ENCODE results near the gene FBLN1.

Gene FBLN1

GRCh38 chr22:45516163-45516562 lies 13.5 kb downstream of the FBLN1 start:
- no peak overlapping the region for H3K27ac ChIP-seq
- TF ChIP-seq CTCF (conservative IDR thresholded peaks at IDR 0.05): no peak

GRCh38 chr22:45516923-45517675 lies 14.4 kb downstream of the FBLN1 start:
- TF ChIP-seq CTCF (conservative IDR thresholded peaks at IDR 0.05): no peak
- no peak overlapping the region for H3K27ac ChIP-seq

- TF ChIP-seq CTCF (conservative IDR thresholded peaks at IDR 0.05): no peak
- no peak overlapping the region for H3K27ac ChIP-seq
These were observed 15.5 kb downstream of the FBLN1 start for GRCh38 chr22:45518136-45518535.

- TF ChIP-seq CTCF (conservative IDR thresholded peaks at IDR 0.05): no peak
- H3K27ac ChIP-seq: no peak overlapping the region
These were observed 15.9 kb downstream of the FBLN1 start for GRCh38 chr22:45518580-45518991.

GRCh38 chr22:45521178-45521577 lies 18.5 kb downstream of the FBLN1 start:
- no peak for TF ChIP-seq CTCF (conservative IDR thresholded peaks at IDR 0.05)
- H3K27ac ChIP-seq: no peak overlapping the region

GRCh38 chr22:45522462-45522861 lies 19.8 kb downstream of the FBLN1 start:
- TF ChIP-seq CTCF (conservative IDR thresholded peaks at IDR 0.05): no peak
- no peak overlapping the region for H3K27ac ChIP-seq

- TF ChIP-seq CTCF (conservative IDR thresholded peaks at IDR 0.05): no peak
- H3K27ac ChIP-seq: no peak overlapping the region
These were observed 21.5 kb downstream of the FBLN1 start for GRCh38 chr22:45524157-45524556.
